Hair follicle dermal papilla cell (primary cell): ENCODE results near the gene DDIT3. TPM values are rescaled to one million over a fixed set of nuclear protein-coding genes. Genes with fewer than 3 reads are reported as not detected.

Experiments
- small RNA-seq: library from RNA; depleted of rRNA; stranded (forward); fragments of <200 nt; gene quantifications from one replicate; pipeline ENCODE3, GENCODE V24; 2012
- total RNA-seq: library from RNA; depleted of rRNA; stranded (reverse); fragments of >200 nt; gene quantifications from 2 replicates; pipeline ENCODE4 v1.2.3, GENCODE V29; 2012

DDIT3 gene
- total RNA-seq, result 43.6 and 50.3 TPM in 2 replicates

GRCh38 chr12:57520053-57520818 is at the start of gene DDIT3:
Gene DDIT3, minus strand, starts transcription at chr12:57520514. Its CDS starts 3,108 bp downstream, at chr12:57517406.

GRCh38 chr12:57549909-57550640 is 29.8 kb upstream of the DDIT3 start, which contains the start of gene KIF5A:
Gene KIF5A, plus strand, starts transcription at chr12:57550044. Its CDS starts 228 bp downstream, at chr12:57550272.

GRCh38 chr12:57546438-57547287 is 26.3 kb upstream of the DDIT3 start, which contains the start of gene DCTN2:
Gene DCTN2, minus strand, starts transcription at chr12:57547192. Its CDS starts 129 bp downstream, at chr12:57547063.

GRCh38 chr12:57522011-57522886 is 1.9 kb upstream of the DDIT3 start, which contains the start of gene MBD6:
Gene MBD6, plus strand, starts transcription at chr12:57522824. Its CDS starts 1,480 bp downstream, at chr12:57524304.

GRCh38 chr12:57487597-57488401 is 32.5 kb downstream of the DDIT3 start, which contains the start of gene MARS1:
Gene MARS1, plus strand, starts transcription at chr12:57488068. Its CDS starts 23 bp downstream, at chr12:57488091.

GRCh38 chr12:57479376-57480115 is 40.8 kb downstream of the DDIT3 start, which contains the start of gene ARHGAP9:
Gene ARHGAP9, minus strand, starts transcription at chr12:57479866. Its CDS starts 460 bp downstream, at chr12:57479406.

Small RNAs within 50 kb of the gene (small RNA-seq; reads per million reads assigned to genes)
- not detected for gene MIR616

Other genes with a start within 250 kb of the DDIT3 start
- gene R3HDM2, start 89.5 kb downstream of the DDIT3 start, total RNA-seq, result 21.6 and 21.7 TPM in 2 replicates
- not detected in 2 replicates for gene INHBC, start 85.7 kb downstream of the DDIT3 start, total RNA-seq
- 0.85 and 1.8 TPM in 2 replicates for gene INHBE, start 65.2 kb downstream of the DDIT3 start, total RNA-seq
- gene GLI1, start 60.7 kb downstream of the DDIT3 start, total RNA-seq, result 0.16 and 0.61 TPM in 2 replicates
- gene ARHGAP9, start 40.6 kb downstream of the DDIT3 start, total RNA-seq, result 0.16 and 0.24 TPM in 2 replicates
- gene MARS1, start 32.4 kb downstream of the DDIT3 start, total RNA-seq, result 138 and 167 TPM in 2 replicates
- gene MBD6, start 2.3 kb upstream of the DDIT3 start, total RNA-seq, result 2.7 and 9.2 TPM in 2 replicates
- 128 and 140 TPM in 2 replicates for gene DCTN2, start 26.7 kb upstream of the DDIT3 start, total RNA-seq
- gene KIF5A, start 29.5 kb upstream of the DDIT3 start, total RNA-seq, result 1.8 and 2.7 TPM in 2 replicates
- 29.4 and 34.1 TPM in 2 replicates for gene PIP4K2C, start 70.7 kb upstream of the DDIT3 start, total RNA-seq
- 19.8 and 21.3 TPM in 2 replicates for gene DTX3, start 84.3 kb upstream of the DDIT3 start, total RNA-seq
- gene ARHGEF25, start 90.9 kb upstream of the DDIT3 start, total RNA-seq, result 30.8 and 37.0 TPM in 2 replicates
- 3.8 and 5.7 TPM in 2 replicates for gene B4GALNT1, start 112.7 kb upstream of the DDIT3 start, total RNA-seq
- gene OS9, start 173.6 kb upstream of the DDIT3 start, total RNA-seq, result 183 and 196 TPM in 2 replicates
- 0.49 and 0.73 TPM in 2 replicates for gene AGAP2, start 218.2 kb upstream of the DDIT3 start, total RNA-seq
- gene TSPAN31, start 224.5 kb upstream of the DDIT3 start, total RNA-seq, result 80.3 and 97.1 TPM in 2 replicates
- 140 and 154 TPM in 2 replicates for gene CDK4, start 231.8 kb upstream of the DDIT3 start, total RNA-seq
- gene MARCHF9, start 234.6 kb upstream of the DDIT3 start, total RNA-seq, result 2.6 and 3.4 TPM in 2 replicates
- gene CYP27B1, start 246.6 kb upstream of the DDIT3 start, total RNA-seq, result 1.2 and 1.9 TPM in 2 replicates